DOHH2 (cell line): ENCODE measurements around the gene NRL.

ENCODE experiments used
- H3F3A ChIP-seq: fragments of 200-600 bp; sonication (generic), shearing (Covaris generic); 2 replicates; pipeline ENCODE4 v1.6.0; 2016; ENCODE audit warnings: antibody characterized with exemption, mild to moderate bottlenecking; ENCODE audit not compliant: control insufficient read depth, insufficient read depth
- H3K27ac ChIP-seq: fragments of 200-600 bp; sonication (generic); 2 replicates; pipeline ENCODE4 v1.5.1; 2014; ENCODE audit warnings: low read depth, mild to moderate bottlenecking, low read length, moderate library complexity
- H3K27me3 ChIP-seq: fragments of 200-600 bp; sonication (generic); 2 replicates; pipeline ENCODE4 v1.6.1; 2014; ENCODE audit warnings: mild to moderate bottlenecking, low read length, mixed read lengths; ENCODE audit not compliant: control insufficient read depth
- H3K36me3 ChIP-seq: fragments of 200-600 bp; sonication (generic); 2 replicates; pipeline ENCODE4 v1.6.1; 2014; ENCODE audit warnings: mild to moderate bottlenecking, low read length, moderate library complexity, mixed read lengths; ENCODE audit not compliant: control insufficient read depth
- H3K4me1 ChIP-seq: fragments of 200-600 bp; sonication (generic); 2 replicates; pipeline ENCODE4 v1.6.1; 2014; ENCODE audit warnings: mild to moderate bottlenecking, low read length, mixed read lengths; ENCODE audit not compliant: control insufficient read depth
- H3K4me2 ChIP-seq: fragments of 200-600 bp; sonication (generic); 2 replicates; pipeline ENCODE4 v1.6.0; 2014; ENCODE audit warnings: mild to moderate bottlenecking, low read length, moderate library complexity
- H3K4me3 ChIP-seq: fragments of 200-600 bp; sonication (generic); 2 replicates; pipeline ENCODE4 v1.5.1; 2014; ENCODE audit warnings: mild to moderate bottlenecking, low read length, mixed read lengths
- H3K79me2 ChIP-seq: fragments of 200-600 bp; sonication (generic); 2 replicates; pipeline ENCODE4 v1.6.1; 2014; ENCODE audit warnings: mild to moderate bottlenecking, low read length, mixed read lengths; ENCODE audit not compliant: control insufficient read depth
- H3K9me2 ChIP-seq: fragments of 200-600 bp; sonication (generic); replicated peaks from 2 replicates; pipeline ENCODE4 v1.6.1; 2014; ENCODE audit warnings: mild to moderate bottlenecking, low read length, mixed read lengths; ENCODE audit not compliant: control insufficient read depth
- H3K9me3 ChIP-seq: fragments of 200-600 bp; sonication (generic); 2 replicates; pipeline ENCODE4 v1.6.1; 2014; ENCODE audit warnings: antibody characterized with exemption, low read length, mixed read lengths; ENCODE audit not compliant: control insufficient read depth, insufficient read depth
- H4K20me1 ChIP-seq: fragments of 200-600 bp; sonication (generic); 2 replicates; pipeline ENCODE4 v1.6.0; 2014; ENCODE audit warnings: low read depth, mild to moderate bottlenecking, antibody characterized with exemption, low read length, moderate library complexity; ENCODE audit not compliant: control insufficient read depth, insufficient read depth
- EZH2phosphoT487 ChIP-seq: fragments of 200-600 bp; sonication (generic); IDR thresholded peaks from 2 replicates; pipeline ENCODE4 v1.6.1; 2017; ENCODE audit warnings: borderline replicate concordance, mild to moderate bottlenecking, antibody characterized with exemption, low read length, moderate library complexity, mixed read lengths
- TF ChIP-seq, protein P1 (sequence below): fragments of 200-600 bp; sonication (generic); IDR thresholded peaks from one replicate; pipeline ENCODE4 v1.5.1; 2014; ENCODE audit warnings: antibody characterized with exemption, mild to moderate bottlenecking, low read depth, low read length; ENCODE audit not compliant: poor library complexity, severe bottlenecking

Gene NRL

DNA sequence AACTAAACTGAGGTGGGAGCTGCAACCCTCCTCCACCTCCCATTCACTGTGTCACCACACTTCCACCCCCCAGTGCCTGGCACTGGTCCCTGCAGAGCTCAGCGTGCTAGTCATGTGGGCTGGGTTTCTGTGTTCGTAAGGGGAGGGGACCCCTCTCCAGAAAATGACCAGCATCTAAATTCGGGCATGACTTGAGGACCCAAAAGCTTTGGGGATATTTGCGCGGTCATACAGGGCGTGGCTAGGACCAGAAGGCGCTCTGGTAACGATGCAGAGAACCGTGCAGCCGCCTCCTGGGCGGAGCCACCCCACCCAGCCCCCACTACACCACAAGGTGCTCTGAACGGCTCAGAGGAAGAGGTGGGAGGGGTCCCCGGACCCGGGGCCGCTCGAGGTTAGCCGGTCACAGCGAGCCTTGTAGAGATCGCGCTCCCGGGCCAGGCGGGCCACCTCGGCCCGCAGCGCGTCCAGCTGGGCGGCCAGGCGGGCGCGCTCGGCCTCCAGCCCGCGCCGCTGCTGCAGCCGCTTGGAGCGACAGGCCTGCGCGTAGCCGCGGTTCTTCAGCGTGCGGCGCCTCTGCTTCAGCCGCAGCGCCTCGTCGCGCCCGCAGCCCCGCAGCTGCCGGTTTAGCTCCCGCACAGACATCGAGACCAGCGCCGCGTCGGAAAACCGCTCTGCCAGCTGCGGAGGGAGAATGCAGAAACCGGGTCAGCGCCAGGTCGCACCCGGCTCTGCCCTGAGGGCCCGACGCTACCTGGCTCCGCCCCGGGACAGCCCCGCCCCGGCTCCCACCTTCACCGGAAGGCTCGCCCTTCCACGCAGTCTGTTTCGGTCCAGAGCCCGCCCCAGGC lies 33.6 kb downstream of the NRL start:
- TF ChIP-seq EZH2phosphoT487: no peak
- TF ChIP-seq, protein P1, sequence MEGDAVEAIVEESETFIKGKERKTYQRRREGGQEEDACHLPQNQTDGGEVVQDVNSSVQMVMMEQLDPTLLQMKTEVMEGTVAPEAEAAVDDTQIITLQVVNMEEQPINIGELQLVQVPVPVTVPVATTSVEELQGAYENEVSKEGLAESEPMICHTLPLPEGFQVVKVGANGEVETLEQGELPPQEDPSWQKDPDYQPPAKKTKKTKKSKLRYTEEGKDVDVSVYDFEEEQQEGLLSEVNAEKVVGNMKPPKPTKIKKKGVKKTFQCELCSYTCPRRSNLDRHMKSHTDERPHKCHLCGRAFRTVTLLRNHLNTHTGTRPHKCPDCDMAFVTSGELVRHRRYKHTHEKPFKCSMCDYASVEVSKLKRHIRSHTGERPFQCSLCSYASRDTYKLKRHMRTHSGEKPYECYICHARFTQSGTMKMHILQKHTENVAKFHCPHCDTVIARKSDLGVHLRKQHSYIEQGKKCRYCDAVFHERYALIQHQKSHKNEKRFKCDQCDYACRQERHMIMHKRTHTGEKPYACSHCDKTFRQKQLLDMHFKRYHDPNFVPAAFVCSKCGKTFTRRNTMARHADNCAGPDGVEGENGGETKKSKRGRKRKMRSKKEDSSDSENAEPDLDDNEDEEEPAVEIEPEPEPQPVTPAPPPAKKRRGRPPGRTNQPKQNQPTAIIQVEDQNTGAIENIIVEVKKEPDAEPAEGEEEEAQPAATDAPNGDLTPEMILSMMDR: no peak
- Histone ChIP-seq H3K27me3 (no peaks in the 10 kb centered on the region), H3K27ac (no peak overlapping the region), H4K20me1 (no peaks in the 10 kb centered on the region), H3F3A (no peaks in the 10 kb centered on the region), H3K4me3 (peak overlapping the region; percentile 75), H3K9me3 (no peaks in the 10 kb centered on the region), H3K4me2 (peak overlapping the region; percentile 68), H3K4me1 (peaks cover 21% of the 10 kb centered on the region), H3K36me3 (no peaks in the 10 kb centered on the region), H3K9me2 (no peaks in the 10 kb centered on the region), H3K79me2 (no peaks in the 10 kb centered on the region)

GRCh38 chr14:24080142-24080530 lies 34.6 kb downstream of the NRL start:
- H3K4me2 ChIP-seq: peak overlapping the region; percentile 68
- H4K20me1 ChIP-seq: no peaks in the 10 kb centered on the region
- H3K4me3 ChIP-seq: peak overlapping the region; percentile 75; the same call in 1 of the 2 replicates
- no peaks in the 10 kb centered on the region for H3K27me3 ChIP-seq
- no peaks in the 10 kb centered on the region for H3K9me2 ChIP-seq
- no peak for TF ChIP-seq EZH2phosphoT487
- TF ChIP-seq, protein P1: no peak
- peaks cover 29% of the 10 kb centered on the region for H3K4me1 ChIP-seq
- H3K27ac ChIP-seq: no peak overlapping the region
- H3F3A ChIP-seq: no peaks in the 10 kb centered on the region
- H3K36me3 ChIP-seq: no peaks in the 10 kb centered on the region
- H3K79me2 ChIP-seq: no peaks in the 10 kb centered on the region
- no peaks in the 10 kb centered on the region for H3K9me3 ChIP-seq

- no peak for TF ChIP-seq EZH2phosphoT487
- TF ChIP-seq, protein P1: no peak
- Histone ChIP-seq H3K9me2 (no peaks in the 10 kb centered on the region), H3F3A (no peaks in the 10 kb centered on the region), H3K9me3 (no peaks in the 10 kb centered on the region), H3K79me2 (no peaks in the 10 kb centered on the region), H3K4me2 (no peak overlapping the region), H3K4me1 (peaks cover 31% of the 10 kb centered on the region), H3K36me3 (no peaks in the 10 kb centered on the region), H3K27ac (no peak overlapping the region), H4K20me1 (no peaks in the 10 kb centered on the region), H3K27me3 (no peaks in the 10 kb centered on the region), H3K4me3 (no peak overlapping the region)
These were observed 35.1 kb downstream of the NRL start for GRCh38 chr14:24079491-24080141.
